HepG2 (cell line): ENCODE data around the gene TSEN54. TPM values are rescaled to one million over a fixed set of nuclear protein-coding genes. Genes with fewer than 3 reads are reported as not detected.

Source experiments
- DPF2 ChIP-seq: sonication (generic); formaldehyde crosslinking; IDR thresholded peaks from 2 replicates; pipeline ENCODE4 v1.4.0; 2020; ENCODE audit warnings: mild to moderate bottlenecking, low read depth, missing genetic modification reagents, borderline replicate concordance
- E2F2 ChIP-seq: sonication (generic); formaldehyde crosslinking; IDR thresholded peaks from 2 replicates; pipeline ENCODE4 v1.4.0; 2020; ENCODE audit warnings: missing genetic modification reagents, borderline replicate concordance
- ELF4 ChIP-seq: sonication (generic); formaldehyde crosslinking; IDR thresholded peaks from 2 replicates; pipeline ENCODE4 v1.5.0; 2020; ENCODE audit warnings: missing genetic modification reagents, mild to moderate bottlenecking, moderate library complexity, borderline replicate concordance
- FLYWCH1 ChIP-seq: sonication (generic); formaldehyde crosslinking; IDR thresholded peaks from 2 replicates; pipeline ENCODE4 v1.8.1; 2023; ENCODE audit warnings: mild to moderate bottlenecking, missing genetic modification reagents
- FOXK1 ChIP-seq: sonication (generic); formaldehyde crosslinking; IDR thresholded peaks from 2 replicates; pipeline ENCODE4 v1.4.0; 2020; ENCODE audit warnings: low read depth, missing genetic modification reagents, borderline replicate concordance
- FOXP4 ChIP-seq: sonication (generic); formaldehyde crosslinking; IDR thresholded peaks from 2 replicates; pipeline ENCODE4 v1.4.0; 2020; ENCODE audit warnings: missing genetic modification reagents
- HNRNPL ChIP-seq: fragments of 200-400 bp; formaldehyde crosslinking; IDR thresholded peaks from 2 replicates; pipeline ENCODE4 v1.6.1; 2017; ENCODE audit warnings: mild to moderate bottlenecking, low read depth, low read length
- IRX3 ChIP-seq: sonication (generic); formaldehyde crosslinking; IDR thresholded peaks from 2 replicates; pipeline ENCODE4 v1.8.1; 2023; ENCODE audit warnings: mild to moderate bottlenecking, low read depth, missing genetic modification reagents, borderline replicate concordance
- KDM1A ChIP-seq: IDR thresholded peaks from 2 replicates; pipeline ENCODE4 v1.6.1; 2016; ENCODE audit warnings: missing compliant biosample characterization
- PRMT3 ChIP-seq: sonication (generic); formaldehyde crosslinking; IDR thresholded peaks from 2 replicates; pipeline ENCODE4 v1.8.1; 2022; ENCODE audit warnings: low read depth, mild to moderate bottlenecking, moderate library complexity, missing genetic modification reagents, borderline replicate concordance
- RFX3 ChIP-seq: IDR thresholded peaks from 2 replicates; pipeline ENCODE4 v1.6.1; 2016; ENCODE audit warnings: missing biosample characterization, missing genetic modification reagents
- STAT5B ChIP-seq: sonication (generic); formaldehyde crosslinking; IDR thresholded peaks from 2 replicates; pipeline ENCODE4 v1.4.0; 2020; ENCODE audit warnings: missing genetic modification reagents
- ZBTB26 ChIP-seq: IDR thresholded peaks from 2 replicates; pipeline ENCODE4 v1.6.1; 2016; ENCODE audit warnings: missing compliant biosample characterization, missing genetic modification reagents, borderline replicate concordance
- ZFAT ChIP-seq: sonication (generic); formaldehyde crosslinking; conservative IDR thresholded peaks from 2 replicates; pipeline ENCODE4 v1.8.1; 2023; ENCODE audit warnings: missing genetic modification reagents, inconsistent platforms
- ZNF234 ChIP-seq: sonication (generic); formaldehyde crosslinking; conservative IDR thresholded peaks from 2 replicates; pipeline ENCODE4 v1.5.1; 2020; ENCODE audit warnings: mild to moderate bottlenecking, missing genetic modification reagents
- ZNF281 ChIP-seq: sonication (generic); formaldehyde crosslinking; IDR thresholded peaks from 2 replicates; pipeline ENCODE4 v1.4.0; 2020; ENCODE audit warnings: missing genetic modification reagents, borderline replicate concordance
- ZNF343 ChIP-seq: sonication (generic); formaldehyde crosslinking; IDR thresholded peaks from 2 replicates; pipeline ENCODE4 v1.4.0; 2020; ENCODE audit warnings: mild to moderate bottlenecking, missing genetic modification reagents
- ZNF414 ChIP-seq: sonication (generic); formaldehyde crosslinking; IDR thresholded peaks from 2 replicates; pipeline ENCODE4 v1.5.0; 2020; ENCODE audit warnings: missing genetic modification reagents
- ZNF501 ChIP-seq: sonication (generic); formaldehyde crosslinking; IDR thresholded peaks from 2 replicates; pipeline ENCODE4 v1.5.1; 2020; ENCODE audit warnings: mild to moderate bottlenecking, moderate library complexity, missing genetic modification reagents
- polyA plus RNA-seq, 8 experiments: library from polyadenylated mRNA; depleted of rRNA in 3 of 8; stranded (reverse) in 7 of 8; unstranded in 1 of 8; fragments of >200 nt; fragmentation: Illumina TruSeq in 4 of 8; extraction: Trizol in 4 of 8; gene quantifications; 2 replicates each; pipeline versions ENCODE4 v1.2.1 to v1.2.3, GENCODE V29; 2011 to 2016; ENCODE audit warnings: low read depth in 4 of 8, missing spikeins in 1 of 8, mixed read lengths in 1 of 8; ENCODE audit not compliant: insufficient read depth in 1 of 8
- total RNA-seq, 5 experiments: library from RNA; depleted of rRNA; stranded (reverse); fragments of >200 nt; fragmentation: Illumina TruSeq; extraction: Trizol; gene quantifications; 2 replicates each; pipeline ENCODE4 v1.2.3, GENCODE V29; 2016; ENCODE audit warnings: low read depth in 1 of 5

Gene TSEN54
- total and polyA plus RNA-seq, 2 of the 13 experiments (the other 11 are each of a cell fraction or from before 2014, with no cell fraction given) = 62.9 to 63.3 TPM

GRCh38 chr17:75524970-75525805 lies 8.9 kb downstream of the TSEN54 start, which contains the start of gene LLGL2 (continued):
- TF ChIP-seq ZNF281 = peak; percentile 23; the same call in 1 of the 2 replicates
- peak; percentile 60; the same call in 1 of the 2 replicates for TF ChIP-seq IRX3 (CRISPR knock-in tag)
- peak; percentile 27; the same call in 1 of the 2 replicates for TF ChIP-seq ZBTB26
- no peak for TF ChIP-seq ELF4
- TF ChIP-seq STAT5B (CRISPR knock-in tag) = no peak
- no peak for TF ChIP-seq HNRNPL
- no peak for TF ChIP-seq RFX3 (CRISPR knock-in tag)
- TF ChIP-seq ZNF414 (CRISPR knock-in tag) = peak; percentile 86; the same call in 1 of the 2 replicates
- peak; percentile 24; the same call in 1 of the 2 replicates for TF ChIP-seq DPF2 (CRISPR knock-in tag)
- peak; percentile 54; the same call in 1 of the 2 replicates for TF ChIP-seq ZNF343 (CRISPR knock-in tag)
- TF ChIP-seq ZNF234 (CRISPR knock-in tag) = peak; percentile 88; the same call in 1 of the 2 replicates
- TF ChIP-seq E2F2 (CRISPR knock-in tag) = 0 out of 2 replicates have a peak, but pooled peaks have one; percentile 53
- TF ChIP-seq FOXP4 (CRISPR knock-in tag) = peak; percentile 63; the same call in 1 of the 2 replicates
- peak; percentile 81; the same call in 1 of the 2 replicates for TF ChIP-seq PRMT3 (CRISPR knock-in tag)
- peak; percentile 79; the same call in 1 of the 2 replicates for TF ChIP-seq ZFAT (CRISPR knock-in tag)
- TF ChIP-seq KDM1A (CRISPR knock-in tag) = 0 out of 2 replicates have a peak, but pooled peaks have one; percentile 39
- peak; percentile 87; the same call in 1 of the 2 replicates for TF ChIP-seq ZNF501
- no peak; the same call in 1 of the 2 replicates for TF ChIP-seq FOXK1 (CRISPR knock-in tag)
- TF ChIP-seq FLYWCH1 = peak; percentile 55; the same call in 1 of the 2 replicates
